Pons (tissue), 1 donor: Measurements from ENCODE around the gene KLHL14.

Source experiments
- DNase-seq: peaks from one replicate; pipeline ENCODE4 v3.0.0-alpha.2; 2016; ENCODE audit warnings: low spot score

Gene KLHL14

GRCh38 chr18:32770666-32771168, 2.1 kb downstream of the KLHL14 start:
- no peak for DNase-seq

GRCh38 chr18:32770054-32770665, 2.7 kb downstream of the KLHL14 start:
- DNase-seq = no peak

- no peak for DNase-seq
Measured at GRCh38 chr18:32769586-32770053, 3.2 kb downstream of the KLHL14 start.

GRCh38 chr18:32769071-32769585, 3.7 kb downstream of the KLHL14 start:
- no peak for DNase-seq

- no peak for DNase-seq
Measured at GRCh38 chr18:32767400-32767799, 5.4 kb downstream of the KLHL14 start.

GRCh38 chr18:32764611-32765244, 8.1 kb downstream of the KLHL14 start:
- no peak for DNase-seq

- no peak for DNase-seq
Measured at GRCh38 chr18:32763293-32763692, 9.5 kb downstream of the KLHL14 start.

- no peak for DNase-seq
Measured at GRCh38 chr18:32761231-32761630, 11.6 kb downstream of the KLHL14 start.

GRCh38 chr18:32760391-32760790, 12.4 kb downstream of the KLHL14 start:
- no peak for DNase-seq

- no peak for DNase-seq
Measured at GRCh38 chr18:32759611-32760167, 13.1 kb downstream of the KLHL14 start.

GRCh38 chr18:32754508-32755263, 18.1 kb downstream of the KLHL14 start:
- no peak for DNase-seq

- DNase-seq = peak; percentile 42
Measured at GRCh38 chr18:32753656-32754260, 19.1 kb downstream of the KLHL14 start.

- DNase-seq = no peak
Measured at GRCh38 chr18:32750328-32750727, 22.5 kb downstream of the KLHL14 start.

GRCh38 chr18:32749809-32750208, 23.0 kb downstream of the KLHL14 start:
- no peak for DNase-seq

- DNase-seq = no peak
Measured at GRCh38 chr18:32742579-32742978, 30.2 kb downstream of the KLHL14 start.

GRCh38 chr18:32735781-32736180, 37.0 kb downstream of the KLHL14 start:
- DNase-seq = no peak

GRCh38 chr18:32734442-32734841, 38.4 kb downstream of the KLHL14 start:
- no peak for DNase-seq

GRCh38 chr18:32732165-32732564, 40.7 kb downstream of the KLHL14 start:
- DNase-seq = no peak

- DNase-seq = peak; percentile 12
Measured at GRCh38 chr18:32730620-32731091, 42.2 kb downstream of the KLHL14 start.

- DNase-seq = no peak
Measured at GRCh38 chr18:32730068-32730467, 42.8 kb downstream of the KLHL14 start.

- no peak for DNase-seq
Measured at GRCh38 chr18:32724071-32724749, 48.6 kb downstream of the KLHL14 start.
